Activated CD4-positive, alpha-beta memory T cell treated with anti-CD3 and anti-CD28 coated beads for 36 hours (primary cell): ENCODE data around the gene FOXE1. TPM values are rescaled to one million over a fixed set of nuclear protein-coding genes. Genes with fewer than 3 reads are reported as not detected.

Source experiments
- CTCF ChIA-PET: fragments of 350-600 bp; sonication (Branson Sonifier 250); formaldehyde crosslinking; loops from one replicate; lab custom pipeline; 2021; ENCODE audit warnings: antibody characterized with exemption, inconsistent platforms; lab: Charles Lee
- POLR2A ChIA-PET: fragments of 350-600 bp; sonication (Branson Sonifier 250); formaldehyde crosslinking; loops from one replicate; lab custom pipeline; 2021; ENCODE audit warnings: antibody characterized with exemption; lab: Charles Lee
- DNase-seq: peaks from one replicate; pipeline ENCODE4 v3.0.0-alpha.2; 2020
- H3K27ac Mint-ChIP-seq: one replicate; pipeline ENCODE4 v1.8.0; 2021; ENCODE audit warnings: mixed read lengths
- H3K27me3 Mint-ChIP-seq: one replicate; pipeline ENCODE4 v1.8.0; 2021; ENCODE audit warnings: mixed read lengths
- H3K36me3 Mint-ChIP-seq: one replicate; pipeline ENCODE4 v1.8.0; 2021; ENCODE audit warnings: mixed read lengths
- H3K4me1 Mint-ChIP-seq: one replicate; pipeline ENCODE4 v1.8.0; 2021; ENCODE audit warnings: low read depth, mixed read lengths
- H3K4me3 Mint-ChIP-seq: one replicate; pipeline ENCODE4 v1.8.0; 2021; ENCODE audit warnings: mild to moderate bottlenecking, mixed read lengths
- H3K9me3 Mint-ChIP-seq: one replicate; pipeline ENCODE4 v1.8.0; 2021; ENCODE audit warnings: mixed read lengths
- intact Hi-C: fragments of 100-400 bp; cut with micrococcal nuclease; formaldehyde crosslinking; loops from one replicate; pipeline ENCODE4 v1.15.1; 2023
- total RNA-seq, 2 experiments: library from RNA; stranded (reverse); gene quantifications; one replicate each; pipeline ENCODE4 v1.2.3, GENCODE V29; 2021

The FOXE1 gene
- total RNA-seq, 2 experiments from 2014 or later, result not detected

DNA sequence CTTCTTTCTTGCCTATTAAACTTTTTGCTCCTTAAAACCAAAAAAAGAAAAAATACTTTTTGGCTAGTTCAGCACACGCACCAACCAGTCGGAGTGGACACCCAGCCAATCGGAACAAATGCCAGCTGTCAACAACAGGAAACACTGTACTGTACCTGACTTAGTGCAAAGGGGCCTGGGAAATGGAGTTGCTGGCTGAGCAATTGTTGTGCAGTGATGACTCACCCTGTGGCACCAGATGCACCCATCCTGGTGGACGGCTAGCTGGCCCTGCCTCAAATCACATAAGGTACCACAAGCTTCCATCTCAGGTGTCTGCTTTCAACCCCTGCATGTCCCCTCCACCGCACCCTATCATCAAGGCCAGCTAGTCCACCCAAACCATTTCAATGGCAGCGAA, 20.9 kb downstream of the FOXE1 start:
- H3K27ac Mint-ChIP-seq, result no peak overlapping the region
- H3K9me3 Mint-ChIP-seq, result no peaks in the 10 kb centered on the region
- peaks cover 4% of the 10 kb centered on the region for H3K27me3 Mint-ChIP-seq
- H3K4me3 Mint-ChIP-seq, result no peak overlapping the region
- POLR2A ChIA-PET, result no interaction called here
- H3K4me1 Mint-ChIP-seq, result no peaks in the 10 kb centered on the region
- DNase-seq, result no peak
- intact Hi-C loops, result no loop called here
- H3K36me3 Mint-ChIP-seq, result peaks cover 3% of the 10 kb centered on the region
- CTCF ChIA-PET, result interaction anchor here (1.5 kb wide), 1 partner anchor 16 kb away, joined by 4 read pairs; no protein-coding TSS in a partner anchor

DNA sequence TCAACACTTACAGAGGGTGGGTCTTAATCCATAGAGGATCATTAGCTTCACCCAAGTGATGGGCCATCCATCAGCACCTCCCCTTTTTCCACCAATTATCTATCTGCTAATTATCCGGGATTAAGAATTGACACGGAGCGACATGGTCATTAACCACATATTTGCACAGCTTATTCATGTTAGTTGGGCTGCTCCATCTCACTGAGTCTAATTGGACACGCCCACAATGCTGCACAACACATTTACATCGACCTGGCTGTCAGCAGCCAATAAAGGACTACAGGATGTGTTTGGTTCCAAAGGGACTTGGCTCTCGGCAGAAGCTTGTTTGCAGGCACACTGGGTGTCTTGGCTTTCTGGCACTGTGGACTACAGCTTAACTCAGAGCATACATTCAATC, 21.6 kb downstream of the FOXE1 start:
- no peak for DNase-seq
- H3K4me3 Mint-ChIP-seq, result no peak overlapping the region
- H3K27ac Mint-ChIP-seq, result no peak overlapping the region
- ChIA-PET CTCF (interaction anchor here (1.0 kb wide), 1 partner anchor 49 kb away, joined by 4 read pairs; no protein-coding TSS in a partner anchor), POLR2A (no interaction called here)
- no peaks in the 10 kb centered on the region for H3K27me3 Mint-ChIP-seq
- peaks cover 3% of the 10 kb centered on the region for H3K36me3 Mint-ChIP-seq
- H3K9me3 Mint-ChIP-seq, result no peaks in the 10 kb centered on the region
- intact Hi-C loops, result no loop called here
- no peaks in the 10 kb centered on the region for H3K4me1 Mint-ChIP-seq

DNA sequence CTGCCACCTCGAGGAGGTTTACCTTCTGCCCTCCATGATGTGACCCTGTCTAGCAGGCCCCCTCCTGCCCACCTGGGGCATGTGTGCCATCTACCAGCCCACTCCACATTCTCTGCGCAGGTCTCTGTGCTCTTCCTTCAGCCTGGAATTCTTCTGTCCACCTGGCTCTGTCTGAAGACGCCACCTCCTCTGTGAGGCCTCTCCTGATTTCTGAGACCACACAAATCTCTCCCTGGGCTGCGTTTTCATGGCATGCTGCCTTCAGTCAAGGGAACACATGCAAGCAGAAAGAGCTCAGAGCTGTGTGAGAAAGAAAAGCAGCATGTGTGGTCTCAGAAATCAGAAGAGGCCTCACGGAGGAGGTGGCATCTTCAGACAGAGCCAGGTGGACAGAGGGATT, 22.1 kb downstream of the FOXE1 start:
- intact Hi-C loops, result no loop called here
- Mint-ChIP-seq H3K4me1 (no peaks in the 10 kb centered on the region), H3K27me3 (no peaks in the 10 kb centered on the region), H3K27ac (no peak overlapping the region), H3K4me3 (no peak overlapping the region), H3K9me3 (no peaks in the 10 kb centered on the region), H3K36me3 (peaks cover 3% of the 10 kb centered on the region)
- POLR2A ChIA-PET, result no interaction called here
- DNase-seq, result no peak
- CTCF ChIA-PET, result interaction anchor here (1.0 kb wide), 1 partner anchor 49 kb away, joined by 4 read pairs; no protein-coding TSS in a partner anchor

DNA sequence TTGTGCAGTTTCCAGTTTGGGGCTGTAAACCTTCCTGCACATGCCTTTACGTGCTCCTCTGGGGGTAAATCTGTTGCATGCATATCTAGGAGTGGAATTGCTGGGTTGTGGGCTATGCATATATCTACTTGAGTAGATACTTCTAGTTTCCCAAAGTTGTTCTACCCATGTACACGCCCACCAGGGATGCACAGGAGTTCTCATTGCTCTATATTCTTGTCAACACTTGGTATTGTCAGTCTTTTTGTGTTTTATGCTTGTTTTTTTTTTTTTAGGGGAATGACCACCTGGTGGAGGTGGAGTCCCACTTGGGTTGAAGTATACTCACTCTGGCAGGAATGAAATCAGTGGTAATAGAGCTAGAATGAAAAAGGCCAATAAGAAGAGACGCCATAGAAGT, 23.0 kb downstream of the FOXE1 start:
- Mint-ChIP-seq H3K27me3 (no peaks in the 10 kb centered on the region), H3K4me1 (no peaks in the 10 kb centered on the region), H3K36me3 (peaks cover 3% of the 10 kb centered on the region), H3K27ac (no peak overlapping the region), H3K9me3 (no peaks in the 10 kb centered on the region), H3K4me3 (no peak overlapping the region)
- no peak for DNase-seq
- ChIA-PET CTCF (interaction anchor here (1.6 kb wide), 1 partner anchor 14 kb away, joined by 5 read pairs; no protein-coding TSS in a partner anchor), POLR2A (no interaction called here)
- intact Hi-C loops, result no loop called here

DNA sequence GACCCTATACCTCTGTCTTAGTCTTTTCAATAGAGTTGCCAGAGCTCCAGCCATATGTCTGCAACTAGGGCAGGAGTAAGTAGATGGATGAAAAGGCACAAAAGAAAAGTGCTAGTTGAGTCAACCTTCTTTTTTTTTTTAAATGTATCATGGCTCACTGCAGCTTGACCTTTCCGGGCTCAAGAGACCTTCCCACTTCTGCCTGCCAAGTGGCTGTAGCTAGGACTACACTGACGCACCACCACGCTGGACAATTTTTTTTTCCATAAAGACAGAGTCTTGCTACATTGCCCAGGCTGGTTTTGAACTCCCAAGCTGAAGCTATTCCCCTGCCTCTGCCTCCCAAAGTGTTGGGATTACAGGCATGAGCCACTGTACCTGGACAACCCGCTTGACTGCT, 27.3 kb downstream of the FOXE1 start:
- POLR2A ChIA-PET, result no interaction called here
- intact Hi-C loops, result no loop called here
- Mint-ChIP-seq H3K36me3 (no peaks in the 10 kb centered on the region), H3K27me3 (no peaks in the 10 kb centered on the region), H3K9me3 (no peaks in the 10 kb centered on the region), H3K4me1 (no peaks in the 10 kb centered on the region), H3K27ac (no peak overlapping the region), H3K4me3 (no peak overlapping the region)
- DNase-seq, result no peak
- CTCF ChIA-PET, result interaction anchor here (1.9 kb wide), 1 partner anchor 9 kb away, joined by 11 read pairs; no protein-coding TSS in a partner anchor

DNA sequence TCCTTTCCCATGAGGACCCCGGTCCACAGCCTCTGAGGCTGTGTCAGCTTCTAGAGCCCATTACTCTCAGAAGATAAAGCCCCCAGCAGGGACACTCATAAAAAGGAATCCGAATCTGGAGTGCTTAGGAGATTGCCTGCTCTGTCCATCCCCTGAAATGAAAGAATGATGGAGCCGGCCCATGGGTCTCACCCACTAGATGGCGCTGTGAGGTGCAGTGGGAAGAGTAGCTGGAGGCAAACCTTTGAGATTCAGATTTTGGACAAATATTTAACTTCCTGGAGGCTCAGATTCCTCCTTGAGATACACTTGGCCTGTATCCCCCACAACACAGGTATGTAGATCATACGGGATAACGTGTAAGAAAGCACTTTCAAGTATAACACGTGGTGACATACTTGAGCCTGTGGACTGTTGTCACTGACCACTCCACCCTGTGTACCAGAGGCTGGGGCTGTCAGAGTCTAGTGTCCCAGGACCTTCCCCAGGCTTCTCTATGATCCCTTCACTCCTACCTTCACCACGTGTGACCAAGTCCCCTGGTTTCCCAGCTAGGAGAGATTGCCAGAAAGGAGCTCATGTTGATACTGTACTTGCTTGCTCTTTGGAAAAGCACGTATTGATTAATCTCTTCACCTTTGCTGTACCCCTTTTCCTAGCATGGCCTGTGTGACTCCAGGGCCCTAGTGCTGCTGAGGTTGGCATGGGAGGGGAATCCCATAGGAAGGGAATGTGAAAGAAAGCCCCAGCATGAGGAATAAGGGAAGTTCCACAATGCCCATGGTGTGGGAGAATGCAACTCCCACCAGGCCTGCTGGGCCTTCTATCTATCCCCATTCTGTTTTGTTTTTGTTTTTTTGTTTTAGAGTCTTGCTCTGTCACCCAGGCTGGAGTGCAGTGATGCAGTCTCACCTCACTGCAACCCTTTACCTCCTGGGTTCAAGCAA, 37.2 kb downstream of the FOXE1 start:
- intact Hi-C loops, result loop anchor here (1.0 to 2.0 kb wide), 3 partner anchors 11 to 65 kb away; no protein-coding TSS in a partner anchor
- Mint-ChIP-seq H3K36me3 (peaks cover 2% of the 10 kb centered on the region), H3K27me3 (no peaks in the 10 kb centered on the region), H3K4me1 (peaks cover 7% of the 10 kb centered on the region), H3K9me3 (peaks cover 11% of the 10 kb centered on the region), H3K4me3 (no peak overlapping the region), H3K27ac (no peak overlapping the region)
- DNase-seq, result peak; percentile 82
- CTCF ChIA-PET, result interaction anchor here (0.6 to 5.9 kb wide), 52 partner anchors 9 to 374 kb away, joined by 3 to 172 read pairs (median 4); partner anchors contain the start of genes FOXE1, HEMGN, TRMO and XPA
- POLR2A ChIA-PET, result interaction anchor here (1.1 to 1.3 kb wide), 2 partner anchors 32 to 185 kb away, joined by 3 to 4 read pairs; partner anchors contain the start of gene TRMO

DNA sequence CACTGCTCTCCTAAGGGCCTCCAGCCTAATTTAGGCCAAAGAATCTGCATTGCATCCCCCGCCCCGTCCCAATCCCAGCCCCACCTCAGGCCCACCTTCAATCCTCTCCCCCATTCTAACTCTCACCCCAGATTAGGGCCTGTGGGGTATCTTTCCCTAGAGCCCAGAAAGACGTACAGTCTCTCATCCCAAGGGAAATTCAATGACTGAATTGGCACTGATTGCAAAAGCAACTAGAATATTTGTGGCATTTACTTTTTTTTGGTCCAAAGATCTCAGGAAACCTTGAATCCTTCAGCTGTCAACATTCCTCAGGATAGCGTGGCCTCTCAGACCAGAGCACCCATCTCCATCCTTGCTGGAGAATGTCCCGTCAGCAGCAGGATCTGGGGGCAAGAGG, 38.7 kb downstream of the FOXE1 start:
- Mint-ChIP-seq H3K36me3 (peaks cover 2% of the 10 kb centered on the region), H3K27ac (no peak overlapping the region), H3K9me3 (peaks cover 11% of the 10 kb centered on the region), H3K4me1 (peaks cover 9% of the 10 kb centered on the region), H3K27me3 (no peaks in the 10 kb centered on the region), H3K4me3 (no peak overlapping the region)
- intact Hi-C loops, result loop anchor here (2.0 kb wide), 1 partner anchor 63 kb away; no protein-coding TSS in a partner anchor
- CTCF ChIA-PET, result interaction anchor here (1.2 to 5.9 kb wide), 6 partner anchors 9 to 179 kb away, joined by 4 to 172 read pairs (median 12); partner anchors contain the start of gene FOXE1
- DNase-seq, result no peak
- POLR2A ChIA-PET, result no interaction called here

DNA sequence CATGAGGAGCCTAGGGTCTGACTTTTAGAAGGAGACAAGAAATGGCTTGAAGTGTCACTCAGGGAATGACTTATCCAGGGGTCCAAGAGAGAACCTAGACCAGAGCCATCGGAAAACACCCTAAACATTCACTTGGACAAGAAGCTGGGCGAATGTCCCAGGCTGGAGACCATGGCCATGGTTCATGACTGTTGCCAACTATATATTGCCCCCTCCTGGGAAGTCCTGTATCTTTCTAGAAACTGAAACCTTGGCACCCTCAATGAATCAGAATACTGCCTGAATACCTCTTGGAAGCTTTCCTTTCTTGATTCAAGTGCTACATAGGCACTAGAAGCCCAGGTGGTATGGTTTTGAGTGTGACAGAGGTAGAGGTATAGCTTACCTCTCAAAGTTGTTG, 39.4 kb downstream of the FOXE1 start:
- no peak for DNase-seq
- intact Hi-C loops, result no loop called here
- Mint-ChIP-seq H3K36me3 (peaks cover 2% of the 10 kb centered on the region), H3K4me3 (no peak overlapping the region), H3K4me1 (peaks cover 9% of the 10 kb centered on the region), H3K27me3 (no peaks in the 10 kb centered on the region), H3K27ac (no peak overlapping the region), H3K9me3 (peaks cover 11% of the 10 kb centered on the region)
- POLR2A ChIA-PET, result no interaction called here
- CTCF ChIA-PET, result interaction anchor here (0.9 to 5.9 kb wide), 3 partner anchors 8 to 142 kb away, joined by 3 to 172 read pairs (median 4); no protein-coding TSS in a partner anchor

DNA sequence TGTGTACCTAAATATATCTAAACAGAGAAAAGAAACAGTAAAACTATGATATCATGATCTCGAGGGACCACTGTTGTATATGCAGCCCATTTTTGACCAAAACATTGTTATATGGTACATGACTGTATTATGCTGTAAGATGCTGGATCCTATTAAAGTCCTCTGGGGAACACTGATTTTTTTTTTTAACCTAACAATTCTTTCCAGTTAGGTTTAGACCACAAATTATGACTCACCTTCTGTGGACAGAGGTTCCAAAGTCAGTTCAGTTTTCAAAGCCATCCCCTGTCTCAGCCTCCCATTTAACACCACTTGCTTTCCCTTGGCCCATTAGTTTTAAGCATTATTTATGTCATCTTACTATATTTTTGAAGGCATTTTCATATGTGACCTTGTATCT, 42.2 kb downstream of the FOXE1 start:
- Mint-ChIP-seq H3K27me3 (no peaks in the 10 kb centered on the region), H3K4me3 (no peak overlapping the region), H3K9me3 (peaks cover 11% of the 10 kb centered on the region), H3K4me1 (peaks cover 7% of the 10 kb centered on the region), H3K36me3 (peaks cover 2% of the 10 kb centered on the region), H3K27ac (no peak overlapping the region)
- CTCF ChIA-PET, result interaction anchor here (0.9 to 1.7 kb wide), 3 partner anchors 9 to 59 kb away, joined by 3 to 5 read pairs (median 3); no protein-coding TSS in a partner anchor
- POLR2A ChIA-PET, result no interaction called here
- intact Hi-C loops, result no loop called here
- DNase-seq, result no peak

DNA sequence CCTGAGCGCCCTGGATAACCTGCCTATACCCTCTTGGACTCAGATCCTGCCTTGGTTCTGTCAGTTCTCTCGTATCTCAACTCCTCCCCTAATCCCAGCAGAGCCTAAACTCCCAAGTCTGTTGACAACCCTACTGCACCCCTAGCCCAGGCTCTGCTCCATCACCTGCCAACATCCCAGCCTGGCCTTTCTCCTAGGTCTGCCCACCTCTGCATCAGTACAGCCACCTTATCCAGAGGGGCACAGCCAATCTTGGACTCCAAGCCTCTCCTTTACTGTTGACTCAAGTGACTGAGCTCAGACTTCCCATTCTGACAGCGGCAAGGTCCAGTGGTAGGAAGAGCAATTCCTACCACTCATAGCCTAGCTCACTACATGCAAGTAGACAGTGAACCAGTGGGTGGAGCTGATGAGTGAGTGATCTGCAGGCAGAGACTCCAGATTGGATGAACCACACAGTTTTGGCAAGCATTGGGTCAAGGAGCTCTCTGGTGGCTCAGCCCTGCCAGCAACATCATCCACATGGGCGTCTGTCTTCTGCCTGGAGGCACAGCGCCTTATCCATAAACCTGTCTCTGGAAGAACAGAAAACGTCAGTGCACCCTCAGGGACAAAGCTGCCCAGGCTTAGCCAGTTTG, 42.8 kb downstream of the FOXE1 start:
- peak; percentile 35 for DNase-seq
- Mint-ChIP-seq H3K9me3 (peaks cover 11% of the 10 kb centered on the region), H3K36me3 (peaks cover 2% of the 10 kb centered on the region), H3K4me3 (no peak overlapping the region), H3K4me1 (peaks cover 10% of the 10 kb centered on the region), H3K27ac (no peak overlapping the region), H3K27me3 (no peaks in the 10 kb centered on the region)
- ChIA-PET POLR2A (no interaction called here), CTCF (interaction anchor here (0.6 to 1.7 kb wide), 4 partner anchors 9 to 58 kb away, joined by 3 to 5 read pairs (median 3); no protein-coding TSS in a partner anchor)
- intact Hi-C loops, result no loop called here

DNA sequence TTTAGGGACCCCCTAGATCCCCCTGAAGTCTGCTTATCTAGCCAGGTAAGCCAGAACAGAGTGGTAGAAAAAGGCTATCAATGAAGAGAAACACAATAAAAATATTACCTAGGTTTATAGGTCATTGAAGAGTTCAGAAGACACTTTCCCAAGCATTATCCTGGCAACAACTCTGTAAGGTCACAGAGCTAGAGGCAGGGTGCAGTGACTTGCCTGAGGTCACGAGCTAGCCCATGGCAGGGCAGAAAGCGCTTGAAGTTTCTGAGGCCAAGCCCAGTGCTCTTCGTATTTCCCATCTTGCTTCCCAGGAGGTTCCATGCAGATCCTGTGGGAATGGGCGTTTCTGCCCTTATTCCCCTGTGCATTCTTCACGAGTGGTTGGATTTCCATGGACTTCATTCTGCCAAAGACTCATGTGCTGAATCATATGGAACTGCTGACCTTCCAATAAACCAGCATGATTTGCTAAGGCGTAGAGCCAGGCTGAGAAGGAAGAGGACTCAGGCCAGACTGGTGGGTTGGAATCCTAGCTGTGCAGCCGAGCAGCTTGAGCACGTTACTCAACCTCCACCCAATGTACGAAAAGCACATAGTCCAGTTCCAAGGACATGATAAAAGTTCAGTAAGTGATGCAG, 47.2 kb downstream of the FOXE1 start:
- ChIA-PET CTCF (interaction anchor here (0.7 to 6.7 kb wide), 20 partner anchors 9 to 267 kb away, joined by 3 to 172 read pairs (median 5); partner anchors contain the start of genes NANS, NCBP1, TRMO and TSTD2), POLR2A (no interaction called here)
- no peaks in the 10 kb centered on the region for H3K9me3 Mint-ChIP-seq
- no peak overlapping the region for H3K27ac Mint-ChIP-seq
- no peak overlapping the region for H3K4me3 Mint-ChIP-seq
- peaks cover 8% of the 10 kb centered on the region for H3K36me3 Mint-ChIP-seq
- H3K27me3 Mint-ChIP-seq, result no peaks in the 10 kb centered on the region
- DNase-seq, result no peak
- peaks cover 49% of the 10 kb centered on the region for H3K4me1 Mint-ChIP-seq
- intact Hi-C loops, result loop anchor here (2.0 to 5.0 kb wide), 2 partner anchors 189 to 268 kb away; partner anchors contain the start of genes NCBP1 and TSTD2
